Right atrium auricular region (tissue), 2 donors: ENCODE measurements around the gene SUPT6H. TPM values are rescaled to one million over a fixed set of nuclear protein-coding genes. Genes with fewer than 3 reads are reported as not detected.

Experiments used
- DNase-seq: peaks from one replicate; pipeline ENCODE4 v3.0.0-alpha.2; 2019; ENCODE audit warnings: low spot score
- H3K27ac ChIP-seq, 2 donors: fragments of 200-600 bp; sonication (generic); 1 replicate in 1 of 2; 2 replicates in 1 of 2; pipeline ENCODE4 v1.5.1; 2016 to 2019
- H3K27me3 ChIP-seq, 2 donors: fragments of 200-600 bp; sonication (generic); one replicate each; pipeline versions ENCODE4 v1.5.1 to v1.6.0; 2017 to 2019
- H3K36me3 ChIP-seq: fragments of 200-600 bp; sonication (generic); one replicate; pipeline ENCODE4 v1.5.1; 2016
- H3K4me1 ChIP-seq, 2 donors: fragments of 200-600 bp; sonication (generic); one replicate each; pipeline versions ENCODE4 v1.5.1 to v1.6.0; 2017 to 2019
- H3K4me3 ChIP-seq, 2 donors: fragments of 200-600 bp; sonication (generic); 1 replicate in 1 of 2; 2 replicates in 1 of 2; pipeline ENCODE4 v1.5.1; 2017 to 2019; ENCODE audit warnings: mild to moderate bottlenecking in 1 of 2, moderate library complexity in 1 of 2
- H3K9me3 ChIP-seq, 2 donors: fragments of 200-600 bp; sonication (generic); one replicate each; pipeline ENCODE4 v1.5.1; 2019
- CTCF ChIP-seq, 2 donors: fragments of 200-600 bp; sonication (generic); IDR thresholded peaks; one replicate each; pipeline ENCODE4 v1.5.1; 2019; ENCODE audit warnings: antibody characterized with exemption in 2 of 2
- total RNA-seq, 2 donors: library from RNA; depleted of rRNA; stranded (reverse); fragments of >200 nt; gene quantifications; one replicate each; pipeline ENCODE4 v1.1.0, GENCODE V29; 2016

The SUPT6H gene
- total RNA-seq, 2 donors from 2014 or later: 28.5 to 45.4 TPM

- no peaks in the 10 kb centered on the region for H3K27me3 ChIP-seq
- H3K9me3 ChIP-seq: no peaks in the 10 kb centered on the region
- no peak for DNase-seq
- no peak overlapping the region for H3K4me3 ChIP-seq
- H3K36me3 ChIP-seq: no peaks in the 10 kb centered on the region
- peaks cover 0 to 3% of the 10 kb centered on the region in 2 donors for H3K4me1 ChIP-seq
- no peak overlapping the region for H3K27ac ChIP-seq
- TF ChIP-seq CTCF (IDR thresholded peaks at IDR 0.05): no peak
These were observed 76.0 kb downstream of the SUPT6H start for GRCh38 chr17:28737770-28738679.

GRCh38 chr17:28738680-28739384 is 76.8 kb downstream of the SUPT6H start:
- no peak for TF ChIP-seq CTCF (IDR thresholded peaks at IDR 0.05)
- Histone ChIP-seq H3K27ac (no peak overlapping the region), H3K36me3 (no peaks in the 10 kb centered on the region), H3K4me1 (peaks cover 0 to 9% of the 10 kb centered on the region in 2 donors), H3K9me3 (no peaks in the 10 kb centered on the region), H3K4me3 (no peak overlapping the region), H3K27me3 (no peaks in the 10 kb centered on the region)
- no peak for DNase-seq

DNA sequence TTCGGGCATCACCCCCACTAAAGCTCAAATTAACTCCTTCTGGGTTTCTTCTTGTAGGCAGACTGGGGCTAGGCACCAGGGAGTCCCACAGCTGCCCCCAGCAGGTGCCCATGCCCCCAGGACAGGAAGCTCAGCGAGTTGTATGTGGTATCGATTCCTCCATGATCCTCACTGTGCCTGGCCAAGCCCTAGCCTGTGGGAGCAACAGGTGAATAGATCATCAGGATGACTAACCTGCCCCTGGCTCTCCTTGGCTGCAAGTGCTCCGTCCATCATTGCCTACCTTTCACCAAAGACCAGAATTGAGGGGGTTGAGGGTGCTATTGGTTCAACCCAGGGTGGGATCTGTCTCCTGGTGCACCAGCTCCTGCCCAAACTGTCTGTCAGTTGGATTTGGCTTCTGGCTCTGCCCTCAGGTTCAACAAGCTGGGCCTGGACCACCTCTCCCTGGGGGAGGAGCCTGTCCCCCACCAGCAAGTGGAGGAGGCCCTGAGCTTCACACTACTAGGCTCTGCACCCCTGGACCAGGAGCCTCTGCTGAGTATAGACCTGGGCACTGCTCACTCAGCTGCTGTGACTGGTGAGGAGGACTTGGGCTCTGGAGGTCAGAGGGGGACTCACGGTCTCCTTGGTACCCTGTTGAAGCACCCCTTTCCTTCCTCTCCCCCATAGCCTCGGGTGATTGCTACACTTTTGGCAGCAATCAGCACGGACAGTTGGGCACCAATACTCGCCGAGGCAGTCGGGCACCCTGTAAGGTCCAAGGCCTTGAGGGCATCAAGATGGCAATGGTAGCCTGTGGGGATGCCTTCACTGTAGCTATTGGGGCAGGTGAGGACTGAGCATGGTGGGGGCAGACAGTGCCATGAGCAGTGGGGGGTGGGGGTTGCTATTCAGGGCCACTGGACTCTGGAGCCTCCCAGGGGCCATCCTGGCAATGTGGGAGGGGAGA is 78.7 kb downstream of the SUPT6H start:
- Histone ChIP-seq H3K27ac (no peak overlapping the region), H3K9me3 (no peaks in the 10 kb centered on the region), H3K36me3 (no peaks in the 10 kb centered on the region), H3K27me3 (no peaks in the 10 kb centered on the region), H3K4me1 (peaks cover 0 to 27% of the 10 kb centered on the region in 2 donors), H3K4me3 (no peak overlapping the region)
- TF ChIP-seq CTCF (IDR thresholded peaks at IDR 0.05): no peak
- no peak for DNase-seq

DNA sequence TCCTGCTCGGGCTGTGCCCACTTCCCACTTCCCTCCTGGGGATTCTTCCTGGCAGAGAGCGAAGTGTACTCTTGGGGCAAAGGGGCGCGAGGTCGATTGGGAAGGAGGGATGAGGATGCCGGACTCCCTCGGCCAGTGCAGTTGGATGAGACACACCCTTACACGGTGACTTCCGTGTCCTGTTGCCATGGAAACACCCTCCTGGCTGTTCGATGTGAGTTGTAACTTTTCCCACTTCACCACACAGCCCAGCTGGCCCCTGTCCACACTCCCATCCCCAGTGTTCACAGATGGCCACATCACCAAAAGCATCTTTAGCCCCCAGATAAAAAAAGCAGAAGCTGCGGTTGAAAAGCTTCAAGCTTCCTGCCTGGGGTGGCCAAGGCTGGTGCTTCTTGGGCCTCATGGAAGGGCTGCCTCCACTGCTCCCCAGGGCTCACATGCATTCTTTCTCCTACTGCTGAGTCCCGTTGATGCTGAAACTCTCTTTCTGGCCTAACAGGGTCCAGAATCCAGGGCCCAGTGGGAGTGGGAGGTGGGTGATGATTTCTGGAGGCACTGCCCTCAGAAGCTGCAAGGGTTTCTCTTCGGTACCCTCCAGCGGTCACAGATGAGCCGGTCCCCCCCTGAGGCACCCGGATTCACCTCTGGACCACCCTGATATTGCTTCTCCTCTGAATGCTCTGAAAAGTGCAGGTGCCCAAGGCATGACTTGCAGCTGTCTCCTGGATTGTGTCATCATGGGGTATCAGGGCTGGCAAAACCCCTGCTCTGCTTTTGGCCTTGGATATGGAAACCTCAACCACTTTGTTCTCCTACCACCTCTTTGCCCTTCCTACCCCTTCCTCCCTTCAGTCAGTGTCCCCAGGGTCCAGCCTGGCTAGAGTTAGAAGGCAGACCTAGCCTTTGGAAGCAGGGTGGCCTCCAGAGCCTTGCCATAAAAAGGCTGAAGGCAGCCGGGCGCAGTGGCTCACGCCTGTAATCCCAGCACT is 79.6 kb downstream of the SUPT6H start:
- TF ChIP-seq CTCF (IDR thresholded peaks at IDR 0.05): no peak
- Histone ChIP-seq H3K27ac (no peak overlapping the region), H3K4me3 (no peak overlapping the region), H3K27me3 (no peaks in the 10 kb centered on the region), H3K4me1 (peaks cover 0 to 37% of the 10 kb centered on the region in 2 donors), H3K9me3 (no peaks in the 10 kb centered on the region), H3K36me3 (no peaks in the 10 kb centered on the region)
- no peak for DNase-seq
